ENCODE measurements around the gene LOXL1.

GRCh38 chr15:73908030-73908821 is 18.0 kb upstream of the LOXL1 start:
- TF ChIP-seq CTCF (IDR thresholded peaks at IDR 0.05) (peak in 3 of 4 experiments; percentile 84 to 95 (median 87)), EP300 (IDR thresholded peaks at IDR 0.05) (no peak), POLR2A (IDR thresholded peaks at IDR 0.05) (no peak)
